ENCODE measurements around the gene AOC1.
A peak's percentile ranks its signal among the peaks of the same experiment; 100 is the strongest.

Gene AOC1

GRCh38 chr7:150869467-150869866 is 17.1 kb downstream of the AOC1 start:
- Mint-ChIP-seq H3K4me1 (no peaks in the 10 kb centered on the region), H3K9me3 (peaks cover 8% of the 10 kb centered on the region), H3K4me3 (no peak overlapping the region), H3K27me3 (ENCODE audit: low read depth, poor library complexity) (peaks cover 16% of the 10 kb centered on the region), H3K36me3 (ENCODE audit: low read depth) (peaks cover 4% of the 10 kb centered on the region), H3K27ac (no peak overlapping the region)
- DNase-seq = no peak
- no peak for TF ChIP-seq CTCF (IDR thresholded peaks at IDR 0.05)

DNA sequence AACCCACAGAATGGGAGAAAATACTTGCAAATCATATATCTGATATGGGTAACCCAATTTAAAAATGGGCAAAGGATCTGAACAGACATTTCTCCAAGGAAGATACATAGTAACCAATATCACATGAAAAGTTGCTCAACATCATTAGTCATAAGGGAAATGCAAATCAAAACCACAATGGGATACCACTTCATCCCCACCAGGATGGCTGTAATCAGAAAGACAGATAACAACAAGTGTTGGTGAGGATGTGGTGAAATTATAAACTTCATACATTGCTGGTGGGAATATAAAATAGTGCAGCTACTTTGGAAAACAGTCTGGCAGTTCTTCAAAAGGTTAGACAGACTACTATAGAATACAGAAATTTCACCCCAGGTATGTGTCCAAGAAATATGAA is 19.3 kb downstream of the AOC1 start:
- no peak overlapping the region for H3K4me3 Mint-ChIP-seq

DNA sequence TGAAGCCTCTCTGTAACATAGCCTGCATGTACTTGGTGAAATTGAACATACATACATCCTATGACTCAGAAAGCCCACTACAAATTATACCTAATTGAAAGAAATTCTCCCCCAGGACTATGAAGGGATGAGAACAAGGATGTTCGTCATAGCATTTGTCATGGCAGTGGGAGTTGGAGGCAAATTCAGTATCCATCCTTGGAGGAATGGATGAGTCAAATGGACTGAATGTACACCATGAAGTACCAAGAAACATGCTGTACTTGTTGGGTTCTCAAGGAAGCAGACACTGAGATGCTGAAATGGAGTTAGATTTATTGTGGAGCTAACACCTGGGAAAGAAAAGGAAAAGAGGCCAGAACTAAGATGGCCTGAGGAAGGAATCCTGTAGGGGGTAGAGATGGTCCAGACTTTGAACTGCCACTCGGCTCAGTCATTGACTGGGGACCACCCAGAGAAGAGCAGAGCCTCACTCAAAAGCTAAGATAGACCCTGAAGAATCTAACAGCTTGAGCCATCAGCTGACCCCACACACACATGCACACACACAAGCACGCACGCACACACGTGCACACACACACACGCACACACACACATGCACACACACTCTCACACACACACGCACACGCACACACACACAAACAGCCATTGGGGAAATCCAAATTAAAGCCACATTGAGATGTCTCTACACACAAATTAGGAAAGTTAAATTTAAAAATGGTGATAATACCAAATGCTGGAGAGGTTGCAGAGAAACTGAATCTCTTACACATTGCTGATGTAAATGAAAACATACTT is 22.3 kb downstream of the AOC1 start:
- no peak overlapping the region for H3K4me3 Mint-ChIP-seq
- H3K36me3 Mint-ChIP-seq (ENCODE audit: low read depth) = peaks cover 4% of the 10 kb centered on the region
- no peak for DNase-seq
- peaks cover 10% of the 10 kb centered on the region for H3K9me3 Mint-ChIP-seq
- no peak for TF ChIP-seq CTCF (IDR thresholded peaks at IDR 0.05)
- H3K27ac Mint-ChIP-seq = no peak overlapping the region
- H3K27me3 Mint-ChIP-seq (ENCODE audit: low read depth, poor library complexity) = peaks cover 9% of the 10 kb centered on the region
- H3K4me1 Mint-ChIP-seq = peaks cover 18% of the 10 kb centered on the region

More for the DNA sequence above, 19.3 kb downstream of the AOC1 start:
- no peaks in the 10 kb centered on the region for H3K4me1 Mint-ChIP-seq
- H3K27me3 Mint-ChIP-seq (ENCODE audit: low read depth, poor library complexity) = peaks cover 14% of the 10 kb centered on the region
- H3K9me3 Mint-ChIP-seq = peaks cover 8% of the 10 kb centered on the region
- no peak for TF ChIP-seq CTCF (IDR thresholded peaks at IDR 0.05)
- DNase-seq = no peak
- H3K36me3 Mint-ChIP-seq (ENCODE audit: low read depth) = peaks cover 4% of the 10 kb centered on the region
- H3K27ac Mint-ChIP-seq = no peak overlapping the region

GRCh38 chr7:150875791-150876190 is 23.5 kb downstream of the AOC1 start:
- Mint-ChIP-seq H3K27ac (no peak overlapping the region), H3K27me3 (ENCODE audit: low read depth, poor library complexity) (peaks cover 11% of the 10 kb centered on the region), H3K9me3 (peaks cover 21% of the 10 kb centered on the region), H3K4me1 (peaks cover 19% of the 10 kb centered on the region), H3K36me3 (ENCODE audit: low read depth) (peaks cover 4% of the 10 kb centered on the region), H3K4me3 (no peak overlapping the region)
- DNase-seq = no peak
- no peak for TF ChIP-seq CTCF (IDR thresholded peaks at IDR 0.05)

- peak; percentile 48 for TF ChIP-seq CTCF (IDR thresholded peaks at IDR 0.05)
- peaks cover 2% of the 10 kb centered on the region for H3K36me3 Mint-ChIP-seq (ENCODE audit: low read depth)
- peaks cover 27% of the 10 kb centered on the region for H3K9me3 Mint-ChIP-seq
- peaks cover 19% of the 10 kb centered on the region for H3K4me1 Mint-ChIP-seq
- peak; percentile 67 for DNase-seq
- peak overlapping the region; percentile 73 for H3K4me3 Mint-ChIP-seq
- H3K27me3 Mint-ChIP-seq (ENCODE audit: low read depth, poor library complexity) = peaks cover 13% of the 10 kb centered on the region
- H3K27ac Mint-ChIP-seq = peak overlapping the region; percentile 79
Observed at GRCh38 chr7:150876817-150877526, 24.7 kb downstream of the AOC1 start.

Data from nephron progenitor cell (in vitro differentiated cells).